K562 (cell line): ENCODE measurements around the gene MRGPRE. TPM values are rescaled to one million over a fixed set of nuclear protein-coding genes. Genes with fewer than 3 reads are reported as not detected.
A peak's percentile ranks its signal among the peaks of the same experiment; 100 is the strongest.

Source experiments
- ATAC-seq: fragments of 200-7000 bp; cut with Tn5 transposase; 3 replicates; pipeline ENCODE4 v1.9.1; 2020; ENCODE audit warnings: moderate library complexity
- BruUV-seq: library from RNA; stranded (reverse); fragments of 400-500 nt; replicated peaks from 2 replicates; lab custom pipeline; 2021; lab: Mats Ljungman, UMichigan
- CTCF ChIA-PET: fragments of 300-600 bp; formaldehyde crosslinking; extraction: SDS; loops from one replicate; lab custom pipeline; 2021; ENCODE audit warnings: low intra/inter-chr PET ratio; lab: Yijun Ruan, JAX
- POLR2A ChIA-PET: fragments of 300-600, 350-650 bp; sonication (Branson Sonifier 250); formaldehyde crosslinking; extraction: SDS; loops from one replicate; lab custom pipeline; 2021; ENCODE audit warnings: antibody characterized with exemption, inconsistent platforms; lab: Yijun Ruan, JAX
- DNase-seq, 4 experiments: peaks; one replicate each; pipeline versions ENCODE4 v3.0.0 to v3.0.0-alpha.2; 2011 to 2018; ENCODE audit warnings: low spot score in 3 of 4, mixed read lengths in 3 of 4; ENCODE audit errors: extremely low read depth in 1 of 4
- FAIRE-seq: peaks from 2 replicates; lab custom pipeline; 2011; peaks lifted over from hg19 to GRCh38; lab: Jason Lieb, UNC
- H2AFZ ChIP-seq: 2 replicates; pipeline ENCODE4 v1.6.0; 2011; ENCODE audit warnings: low read depth, low read length, control low read depth, inconsistent platforms
- H3K27ac ChIP-seq: fragments of 200-600 bp; 3 replicates; pipeline ENCODE4 v1.8.0; 2011; ENCODE audit warnings: low read depth, mild to moderate bottlenecking, control low read depth, inconsistent platforms, low read length, moderate library complexity, mixed read lengths; ENCODE audit errors: extremely low read depth
- H3K27me3 ChIP-seq, 2 experiments: fragments of 300-600 bp in 1 of 2; 2 replicates in 1 of 2; 3 replicates in 1 of 2; pipeline versions ENCODE4 v1.6.0 to v1.8.0; 2011; ENCODE audit warnings: inconsistent platforms in 2 of 2, low read length in 2 of 2, mild to moderate bottlenecking in 1 of 2, mixed read lengths in 1 of 2, moderate library complexity in 1 of 2; ENCODE audit not compliant: control insufficient read depth in 2 of 2, insufficient read depth in 2 of 2
- H3K36me3 ChIP-seq: fragments of 300-600 bp; 3 replicates; pipeline ENCODE4 v1.8.0; 2011; ENCODE audit warnings: mild to moderate bottlenecking, low read length, inconsistent platforms; ENCODE audit not compliant: control insufficient read depth, insufficient read depth
- H3K4me1 ChIP-seq, 2 experiments: fragments of 200-600 bp in 1 of 2; replicated peaks in 1 of 2; 2 replicates in 1 of 2; 3 replicates in 1 of 2; pipeline versions ENCODE4 v1.5.1 to v1.8.0; 2011; ENCODE audit warnings: inconsistent platforms in 2 of 2, low read length in 2 of 2, mild to moderate bottlenecking in 1 of 2, mixed read lengths in 1 of 2, moderate library complexity in 1 of 2; ENCODE audit not compliant: control insufficient read depth in 2 of 2, insufficient read depth in 2 of 2
- H3K4me2 ChIP-seq: 2 replicates; pipeline ENCODE4 v1.6.1; 2011; ENCODE audit warnings: low read length, control low read depth, inconsistent platforms, mixed read lengths; ENCODE audit not compliant: insufficient read depth
- H3K4me3 ChIP-seq: fragments of 200-600 bp; sonication (generic), shearing (Covaris generic); 2 replicates; pipeline ENCODE4 v1.5.1; 2016; ENCODE audit warnings: control low read depth, inconsistent platforms
- H3K79me2 ChIP-seq: fragments of 200-600 bp; 3 replicates; pipeline ENCODE4 v1.8.0; 2011; ENCODE audit warnings: low read length, inconsistent platforms; ENCODE audit not compliant: control insufficient read depth, insufficient read depth
- H3K9ac ChIP-seq, 2 experiments: 2 replicates each; pipeline versions ENCODE4 v1.6.0 to v1.6.1; 2011; ENCODE audit warnings: low read depth in 2 of 2, low read length in 2 of 2, control low read depth in 1 of 2, inconsistent platforms in 1 of 2, mild to moderate bottlenecking in 1 of 2, mixed read lengths in 1 of 2; ENCODE audit not compliant: insufficient read depth in 1 of 2
- H3K9me1 ChIP-seq: one replicate; pipeline ENCODE4 v1.6.0; 2011; ENCODE audit warnings: inconsistent platforms, mild to moderate bottlenecking, low read length, moderate library complexity; ENCODE audit not compliant: control insufficient read depth, insufficient read depth
- H3K9me3 ChIP-seq: replicated peaks from 2 replicates; pipeline ENCODE4 v1.5.1; 2011; ENCODE audit warnings: low read depth, low read length, inconsistent platforms; ENCODE audit not compliant: control insufficient read depth, insufficient read depth
- H4K20me1 ChIP-seq: replicated peaks from 2 replicates; pipeline ENCODE4 v1.6.1; 2011; ENCODE audit warnings: low read length, inconsistent platforms, mixed read lengths; ENCODE audit not compliant: control insufficient read depth, insufficient read depth
- NFE2 ChIP-seq: IDR thresholded peaks from 2 replicates; pipeline ENCODE4 v1.6.1; 2014; ENCODE audit warnings: antibody characterized with exemption, low read depth
- POLR2B ChIP-seq: fragments of 450-650 bp; IDR thresholded peaks from 2 replicates; pipeline ENCODE4 v1.6.1; 2018; ENCODE audit warnings: low read depth; ENCODE audit not compliant: partially characterized antibody
- WGBS: fragments of 100-300 bp; shearing (Covaris generic); methylation state at CpG from one replicate; pipeline ENCODE4 v1.1.6; 2016; ENCODE audit warnings: low coverage, mixed read lengths; ENCODE audit not compliant: insufficient coverage; ENCODE audit errors: missing lambda C conversion rate; 5-methylcytosine and 5-hydroxymethylcytosine counted together
- in situ Hi-C: fragments of 300-500 bp; cut with MboI; formaldehyde crosslinking; loops from 4 replicates; pipeline ENCODE4 v1.15.0; 2018; ENCODE audit warnings: inconsistent platforms, mixed read lengths
- intact Hi-C: fragments of 100-400 bp; cut with micrococcal nuclease; formaldehyde crosslinking; loops from 2 replicates; pipeline ENCODE4 v1.14.2; 2022
- polyA plus RNA-seq, 8 experiments: library from polyadenylated mRNA; depleted of rRNA in 4 of 8; stranded (reverse) in 5 of 8; unstranded in 3 of 8; fragments of >200 nt; fragmentation: Nextera tagmentation in 2 of 8; fragmentation: Illumina TruSeq in 1 of 8; extraction: Ambion mirVana in 2 of 8; extraction: Trizol in 1 of 8; gene quantifications; 2 replicates each; pipeline versions ENCODE4 v1.2.1 to v1.2.3, GENCODE V29; 2011 to 2014; ENCODE audit warnings: inconsistent platforms in 1 of 8, missing spikeins in 1 of 8
- total RNA-seq, 7 experiments: library from RNA; depleted of rRNA in 6 of 7; stranded (reverse); fragments of >200 nt in 6 of 7; fragmentation: Illumina TruSeq in 2 of 7; extraction: Trizol in 2 of 7; gene quantifications; 2 replicates each; pipeline versions ENCODE4 v1.2.1 to v1.2.3, GENCODE V29; 2011 to 2021; ENCODE audit warnings: low replicate concordance in 1 of 7

Gene MRGPRE
- total and polyA plus RNA-seq, 9 of the 15 experiments (the other 6 are each of a cell fraction or from before 2014, with no cell fraction given), result not detected

DNA sequence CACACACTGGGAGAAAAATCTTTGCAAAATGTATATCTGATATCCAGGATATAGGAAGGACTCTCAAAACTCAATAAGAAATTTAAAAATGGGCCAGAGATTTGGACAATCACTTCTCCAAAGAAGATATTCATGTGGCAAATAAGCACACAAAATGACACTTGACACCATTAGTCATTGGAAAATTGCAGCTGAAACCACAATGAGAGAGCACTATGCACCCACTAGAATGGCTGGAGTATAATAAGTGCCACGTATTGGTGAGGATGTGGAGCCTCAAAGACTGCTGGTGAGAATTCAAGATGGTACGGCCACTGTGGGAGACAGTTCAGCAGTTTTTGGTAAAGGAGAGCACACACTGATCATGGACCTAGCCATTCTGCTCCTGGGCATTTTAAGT is 54.3 kb downstream of the MRGPRE start:
- Histone ChIP-seq H3K4me2 (no peak overlapping the region), H3K27ac (no peak overlapping the region), H3K79me2 (no peaks in the 10 kb centered on the region), H3K27me3 (no peaks in the 10 kb centered on the region; a peak in 1 of 5 replicates), H3K9ac (no peak overlapping the region), H3K4me3 (no peak overlapping the region), H3K36me3 (no peaks in the 10 kb centered on the region), H4K20me1 (no peaks in the 10 kb centered on the region), H3K4me1 (peaks cover 0 to 6% of the 10 kb centered on the region in 2 experiments; a peak in 2 of 5 replicates), H3K9me3 (peaks cover 17% of the 10 kb centered on the region), H2AFZ (no peak overlapping the region), H3K9me1 (no peaks in the 10 kb centered on the region)
- intact Hi-C loops, result no loop called here
- POLR2A ChIA-PET, result no interaction called here
- no peak for FAIRE-seq
- CTCF ChIA-PET, result no interaction called here
- DNase-seq, result no peak
- WGBS, result 0% methylated on average over 2 of the region's 2 CpGs
- TF ChIP-seq POLR2B, result no peak
- TF ChIP-seq NFE2, result 0 out of 2 replicates have a peak, but pooled peaks have one; percentile 27
- in situ Hi-C loops, result no loop called here
- no peak for ATAC-seq
- no TSS peak for BruUV-seq

Other genes starting within 250 kb of the MRGPRE start
- gene NAP1L4, start 240.1 kb downstream of the MRGPRE start, total RNA-seq (2014; rRNA removed), result 217 and 237 TPM in 2 replicates
- 179 and 210 TPM in 2 replicates for gene NAP1L4, start 240.1 kb downstream of the MRGPRE start, total RNA-seq (2014; rRNA removed; fragmentation: Illumina TruSeq; extraction: Trizol)
- gene NAP1L4, start 240.1 kb downstream of the MRGPRE start, total RNA-seq (2015; rRNA removed; fragmentation: Illumina TruSeq; extraction: Trizol), result 145 and 153 TPM in 2 replicates
- gene NAP1L4, start 240.1 kb downstream of the MRGPRE start, total RNA-seq (2021), result 167 and 180 TPM in 2 replicates
- 145 and 176 TPM in 2 replicates for gene NAP1L4, start 240.1 kb downstream of the MRGPRE start, polyA plus RNA-seq (2011; rRNA removed)
- 154 and 184 TPM in 2 replicates for gene NAP1L4, start 240.1 kb downstream of the MRGPRE start, polyA plus RNA-seq (2014; fragmentation: Illumina TruSeq; extraction: Trizol)
- 10 to 100 TPM; 34.1 to 50.7 TPM for gene NAP1L4, start 240.1 kb downstream of the MRGPRE start, polyA plus RNA-seq (2014; fragmentation: Nextera tagmentation; extraction: Ambion mirVana)
- gene NAP1L4, start 240.1 kb downstream of the MRGPRE start, polyA plus RNA-seq (2014; rRNA removed), result 221 and 244 TPM in 2 replicates
- gene CARS1, start 175.0 kb downstream of the MRGPRE start, total RNA-seq (2014; rRNA removed), result 73.6 and 77.3 TPM in 2 replicates
- 52.3 and 57.4 TPM in 2 replicates for gene CARS1, start 175.0 kb downstream of the MRGPRE start, total RNA-seq (2014; rRNA removed; fragmentation: Illumina TruSeq; extraction: Trizol)
- gene CARS1, start 175.0 kb downstream of the MRGPRE start, total RNA-seq (2015; rRNA removed; fragmentation: Illumina TruSeq; extraction: Trizol), result 27.0 and 31.5 TPM in 2 replicates
- 76.1 and 90.2 TPM in 2 replicates for gene CARS1, start 175.0 kb downstream of the MRGPRE start, total RNA-seq (2021)
- 87.9 and 93.0 TPM in 2 replicates for gene CARS1, start 175.0 kb downstream of the MRGPRE start, polyA plus RNA-seq (2011; rRNA removed)
- 80.1 and 90.0 TPM in 2 replicates for gene CARS1, start 175.0 kb downstream of the MRGPRE start, polyA plus RNA-seq (2014; fragmentation: Illumina TruSeq; extraction: Trizol)
- gene CARS1, start 175.0 kb downstream of the MRGPRE start, polyA plus RNA-seq (2014; fragmentation: Nextera tagmentation; extraction: Ambion mirVana), result 10 to 100 TPM; 14.4 to 28.4 TPM
- gene CARS1, start 175.0 kb downstream of the MRGPRE start, polyA plus RNA-seq (2014; rRNA removed), result 94.0 and 106 TPM in 2 replicates
- gene OSBPL5, start 67.1 kb downstream of the MRGPRE start, total RNA-seq (2014; rRNA removed), result 6.6 and 8.0 TPM in 2 replicates
- gene OSBPL5, start 67.1 kb downstream of the MRGPRE start, total RNA-seq (2014; rRNA removed; fragmentation: Illumina TruSeq; extraction: Trizol), result 1.4 and 2.4 TPM in 2 replicates
- gene OSBPL5, start 67.1 kb downstream of the MRGPRE start, total RNA-seq (2015; rRNA removed; fragmentation: Illumina TruSeq; extraction: Trizol), result 6.4 and 6.5 TPM in 2 replicates
- gene OSBPL5, start 67.1 kb downstream of the MRGPRE start, total RNA-seq (2021), result 14.3 and 14.8 TPM in 2 replicates
- gene OSBPL5, start 67.1 kb downstream of the MRGPRE start, polyA plus RNA-seq (2011; rRNA removed), result 3.2 and 7.5 TPM in 2 replicates
- 3.1 and 4.6 TPM in 2 replicates for gene OSBPL5, start 67.1 kb downstream of the MRGPRE start, polyA plus RNA-seq (2014; fragmentation: Illumina TruSeq; extraction: Trizol)
- under 1 TPM; 0.06 to 0.10 TPM for gene OSBPL5, start 67.1 kb downstream of the MRGPRE start, polyA plus RNA-seq (2014; fragmentation: Nextera tagmentation; extraction: Ambion mirVana)
- 6.6 and 11.9 TPM in 2 replicates for gene OSBPL5, start 67.1 kb downstream of the MRGPRE start, polyA plus RNA-seq (2014; rRNA removed)
- gene MRGPRG, start 13.6 kb downstream of the MRGPRE start, total RNA-seq (2014; rRNA removed), result not detected in 2 replicates
- gene MRGPRG, start 13.6 kb downstream of the MRGPRE start, total RNA-seq (2014; rRNA removed; fragmentation: Illumina TruSeq; extraction: Trizol), result not detected in 2 replicates
- not detected in 2 replicates for gene MRGPRG, start 13.6 kb downstream of the MRGPRE start, total RNA-seq (2015; rRNA removed; fragmentation: Illumina TruSeq; extraction: Trizol)
- not detected in 2 replicates for gene MRGPRG, start 13.6 kb downstream of the MRGPRE start, total RNA-seq (2021)
- gene MRGPRG, start 13.6 kb downstream of the MRGPRE start, polyA plus RNA-seq (2011; rRNA removed), result not detected in 2 replicates
- not detected in 2 replicates for gene MRGPRG, start 13.6 kb downstream of the MRGPRE start, polyA plus RNA-seq (2014; fragmentation: Illumina TruSeq; extraction: Trizol)
- not detected for gene MRGPRG, start 13.6 kb downstream of the MRGPRE start, polyA plus RNA-seq (2014; fragmentation: Nextera tagmentation; extraction: Ambion mirVana)
- not detected in 2 replicates for gene MRGPRG, start 13.6 kb downstream of the MRGPRE start, polyA plus RNA-seq (2014; rRNA removed)
- 48.9 and 53.8 TPM in 2 replicates for gene ZNF195, start 146.7 kb upstream of the MRGPRE start, total RNA-seq (2014; rRNA removed)
- 75.5 and 86.4 TPM in 2 replicates for gene ZNF195, start 146.7 kb upstream of the MRGPRE start, total RNA-seq (2014; rRNA removed; fragmentation: Illumina TruSeq; extraction: Trizol)
- gene ZNF195, start 146.7 kb upstream of the MRGPRE start, total RNA-seq (2015; rRNA removed; fragmentation: Illumina TruSeq; extraction: Trizol), result 54.2 and 61.5 TPM in 2 replicates
- 45.6 and 49.4 TPM in 2 replicates for gene ZNF195, start 146.7 kb upstream of the MRGPRE start, total RNA-seq (2021)
- gene ZNF195, start 146.7 kb upstream of the MRGPRE start, polyA plus RNA-seq (2011; rRNA removed), result 59.7 and 62.3 TPM in 2 replicates
- gene ZNF195, start 146.7 kb upstream of the MRGPRE start, polyA plus RNA-seq (2014; fragmentation: Illumina TruSeq; extraction: Trizol), result 50.6 and 60.4 TPM in 2 replicates
- gene ZNF195, start 146.7 kb upstream of the MRGPRE start, polyA plus RNA-seq (2014; fragmentation: Nextera tagmentation; extraction: Ambion mirVana), result 10 to 100 TPM; 42.1 to 55.2 TPM
- 59.0 and 67.4 TPM in 2 replicates for gene ZNF195, start 146.7 kb upstream of the MRGPRE start, polyA plus RNA-seq (2014; rRNA removed)